Gastroesophageal sphincter (tissue), 3 donors: ENCODE data around the gene TCF4.

ENCODE experiments used
- EP300 ChIP-seq: sonication (generic); formaldehyde crosslinking; IDR thresholded peaks from one replicate; pipeline ENCODE4 v1.6.1; 2017; ENCODE audit warnings: antibody characterized with exemption, mild to moderate bottlenecking
- POLR2A ChIP-seq, 2 donors: fragments of 450-650 bp; IDR thresholded peaks; one replicate each; pipeline ENCODE4 v1.6.1; 2017; ENCODE audit warnings: antibody characterized with exemption in 2 of 2, mild to moderate bottlenecking in 2 of 2, moderate library complexity in 1 of 2
- POLR2AphosphoS5 ChIP-seq: sonication (generic); formaldehyde crosslinking; IDR thresholded peaks from one replicate; pipeline ENCODE4 v1.6.1; 2017; ENCODE audit warnings: antibody characterized with exemption
- TF ChIP-seq, protein P1 (sequence below), 4 experiments: fragments of 200-600 bp in 2 of 4; fragments of 450-650 bp in 2 of 4; sonication (generic) in 1 of 4; IDR thresholded peaks; one replicate each; pipeline ENCODE4 v1.5.1; 2017 to 2019; ENCODE audit warnings: antibody characterized with exemption in 4 of 4, mild to moderate bottlenecking in 2 of 4, moderate library complexity in 2 of 4

DNA sequence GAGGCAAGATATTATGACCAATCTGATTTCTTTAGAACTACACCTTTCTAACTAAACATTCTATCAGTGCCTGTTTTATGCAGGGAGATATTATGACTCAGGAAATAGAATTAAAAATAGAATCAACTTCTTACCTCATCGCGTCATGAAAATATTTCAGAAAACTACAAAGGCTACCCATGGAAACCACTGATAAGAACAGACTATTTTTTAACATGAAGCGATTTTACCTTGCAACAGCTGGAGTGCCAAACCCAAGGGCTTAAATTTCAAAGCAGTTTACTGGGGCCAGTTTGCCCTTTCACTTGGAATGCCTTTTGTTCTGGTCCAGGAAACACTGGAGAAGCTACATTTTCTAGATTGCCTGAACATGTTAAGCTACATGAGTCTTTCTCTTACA lies 323.9 kb downstream of the TCF4 start:
- TF ChIP-seq, protein P1, sequence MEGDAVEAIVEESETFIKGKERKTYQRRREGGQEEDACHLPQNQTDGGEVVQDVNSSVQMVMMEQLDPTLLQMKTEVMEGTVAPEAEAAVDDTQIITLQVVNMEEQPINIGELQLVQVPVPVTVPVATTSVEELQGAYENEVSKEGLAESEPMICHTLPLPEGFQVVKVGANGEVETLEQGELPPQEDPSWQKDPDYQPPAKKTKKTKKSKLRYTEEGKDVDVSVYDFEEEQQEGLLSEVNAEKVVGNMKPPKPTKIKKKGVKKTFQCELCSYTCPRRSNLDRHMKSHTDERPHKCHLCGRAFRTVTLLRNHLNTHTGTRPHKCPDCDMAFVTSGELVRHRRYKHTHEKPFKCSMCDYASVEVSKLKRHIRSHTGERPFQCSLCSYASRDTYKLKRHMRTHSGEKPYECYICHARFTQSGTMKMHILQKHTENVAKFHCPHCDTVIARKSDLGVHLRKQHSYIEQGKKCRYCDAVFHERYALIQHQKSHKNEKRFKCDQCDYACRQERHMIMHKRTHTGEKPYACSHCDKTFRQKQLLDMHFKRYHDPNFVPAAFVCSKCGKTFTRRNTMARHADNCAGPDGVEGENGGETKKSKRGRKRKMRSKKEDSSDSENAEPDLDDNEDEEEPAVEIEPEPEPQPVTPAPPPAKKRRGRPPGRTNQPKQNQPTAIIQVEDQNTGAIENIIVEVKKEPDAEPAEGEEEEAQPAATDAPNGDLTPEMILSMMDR (IDR thresholded peaks at IDR 0.05) = no peak
- TF ChIP-seq POLR2AphosphoS5 (no peak), POLR2A (IDR thresholded peaks at IDR 0.05) (no peak), EP300 (no peak)
